ELF-1 (cell line): ENCODE measurements around the gene ULK3.
"Not testable (repeated sequence)": the region's sequence is repeated elsewhere in the genome, so short reads cannot be mapped to it uniquely, and the experiment has no call there.

ENCODE experiments used
- DNase-seq: peaks from one replicate; pipeline ENCODE4 v3.0.0-alpha.2; 2016; ENCODE audit warnings: low read depth, low spot score

Gene ULK3

DNA sequence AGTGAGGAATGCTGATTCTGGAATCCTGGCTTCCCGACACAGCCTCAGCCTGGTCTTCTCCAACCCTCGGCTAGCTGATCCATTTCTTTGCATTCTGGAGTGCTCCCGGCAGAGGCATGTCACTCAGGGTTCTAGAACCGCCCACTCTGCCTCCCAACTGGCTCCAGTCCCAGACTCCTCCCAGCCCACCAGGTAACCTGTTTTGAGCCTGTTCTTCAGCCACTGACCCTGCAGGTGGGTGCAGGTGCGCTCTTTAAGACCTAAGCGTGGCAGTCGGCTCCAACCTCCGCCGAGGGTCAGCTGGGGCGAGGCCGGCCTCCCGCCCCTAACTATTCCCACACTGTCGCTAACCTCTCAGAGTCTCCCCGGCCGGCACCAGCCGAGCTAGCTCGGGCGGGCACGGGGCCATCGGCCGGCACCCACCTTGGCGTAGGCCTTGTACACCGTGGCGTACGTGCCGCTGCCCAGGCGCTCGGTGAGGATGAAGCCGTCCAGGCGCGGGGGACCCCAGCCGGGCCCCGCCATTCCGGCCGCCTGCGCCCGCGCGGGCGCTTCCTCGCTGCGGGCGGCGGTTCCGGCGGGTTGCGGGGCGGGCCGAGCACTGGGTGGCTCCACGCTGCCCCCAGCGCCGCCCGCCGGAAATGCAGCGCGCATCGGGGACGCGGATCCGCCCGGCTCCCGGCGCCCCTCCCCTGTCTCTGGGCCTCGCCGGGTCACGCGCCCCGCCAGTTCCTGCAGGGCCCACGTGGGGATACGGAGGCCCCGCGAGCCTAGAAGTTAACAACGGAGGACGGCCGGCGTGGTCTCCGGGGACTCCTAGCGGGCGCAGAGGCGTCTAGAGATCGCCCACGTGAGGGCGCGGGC lies at the start of gene ULK3:
TSS of gene ULK3 (minus strand) at position 576 of the 864 bp plus-strand sequence. CDS start at position 525, 51 bp downstream.
- peak; percentile 95 for DNase-seq

GRCh38 chr15:74892313-74892712 lies 49.4 kb upstream of the ULK3 start:
- DNase-seq: no peak

DNA sequence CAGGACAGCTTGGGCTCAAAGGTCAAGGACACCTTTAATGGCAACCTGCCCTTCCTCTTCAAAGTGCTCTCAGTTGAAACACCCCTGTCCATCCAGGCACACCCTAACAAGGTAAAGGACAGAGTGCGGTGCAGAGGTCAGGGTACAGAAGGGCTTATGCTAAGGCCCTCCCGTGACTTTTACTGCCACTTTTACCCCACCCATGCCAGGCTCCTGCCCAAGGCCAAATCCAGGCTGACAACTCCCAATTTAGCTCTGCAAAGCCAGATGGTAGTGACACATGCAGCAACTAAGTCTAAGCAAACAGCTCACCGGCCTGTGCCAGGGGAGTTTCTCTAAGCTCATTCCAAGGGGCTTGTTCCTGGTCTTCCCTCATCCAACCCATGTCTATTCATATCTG lies 48.5 kb upstream of the ULK3 start:
- no peak for DNase-seq

- DNase-seq: no peak
Observed at GRCh38 chr15:74890665-74890960, 47.7 kb upstream of the ULK3 start.

DNA sequence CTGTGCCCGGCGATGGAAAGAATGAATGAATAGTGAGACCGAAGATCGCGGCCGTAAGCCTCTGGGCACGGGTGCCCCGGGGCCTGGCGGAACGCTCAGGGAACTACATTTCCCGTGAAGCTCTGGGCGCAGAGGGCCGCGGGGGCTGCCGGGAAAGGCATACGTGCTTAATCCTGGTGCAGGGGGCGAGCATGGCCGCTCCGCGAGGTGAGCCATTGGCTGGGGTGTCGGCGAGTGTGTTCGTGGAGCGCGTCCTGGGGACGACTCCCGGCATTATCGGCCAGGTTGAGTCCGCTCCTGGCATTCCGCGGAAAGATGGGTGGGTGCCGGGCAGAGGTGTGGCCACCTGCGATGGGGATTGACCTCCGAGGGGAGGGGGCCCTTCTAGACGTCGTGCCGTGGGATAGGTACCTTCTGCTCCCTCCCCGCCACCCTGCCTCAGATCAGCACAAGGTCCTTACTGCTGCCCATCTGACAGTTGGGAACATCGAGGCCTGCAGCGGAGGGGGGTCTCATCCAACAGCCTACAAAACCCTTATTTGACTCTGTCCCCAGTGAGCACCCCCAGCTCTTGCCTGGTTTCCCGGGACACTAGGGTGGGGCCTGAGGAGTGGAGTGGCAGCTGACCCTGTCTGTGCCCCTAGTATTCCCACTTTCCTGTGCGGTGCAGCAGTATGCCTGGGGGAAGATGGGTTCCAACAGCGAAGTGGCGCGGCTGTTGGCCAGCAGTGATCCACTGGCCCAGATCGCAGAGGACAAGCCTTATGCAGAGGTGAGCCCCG lies 47.1 kb upstream of the ULK3 start, which contains the start of gene MPI:
TSS of gene MPI (plus strand) at position 160 of the 782 bp plus-strand sequence. CDS start at position 192, 32 bp downstream.
- DNase-seq: peak; percentile 87

GRCh38 chr15:74889390-74889882 lies 46.5 kb upstream of the ULK3 start:
- DNase-seq: peak; percentile 66

GRCh38 chr15:74888716-74889115 lies 45.8 kb upstream of the ULK3 start:
- peak; percentile 50 for DNase-seq

DNA sequence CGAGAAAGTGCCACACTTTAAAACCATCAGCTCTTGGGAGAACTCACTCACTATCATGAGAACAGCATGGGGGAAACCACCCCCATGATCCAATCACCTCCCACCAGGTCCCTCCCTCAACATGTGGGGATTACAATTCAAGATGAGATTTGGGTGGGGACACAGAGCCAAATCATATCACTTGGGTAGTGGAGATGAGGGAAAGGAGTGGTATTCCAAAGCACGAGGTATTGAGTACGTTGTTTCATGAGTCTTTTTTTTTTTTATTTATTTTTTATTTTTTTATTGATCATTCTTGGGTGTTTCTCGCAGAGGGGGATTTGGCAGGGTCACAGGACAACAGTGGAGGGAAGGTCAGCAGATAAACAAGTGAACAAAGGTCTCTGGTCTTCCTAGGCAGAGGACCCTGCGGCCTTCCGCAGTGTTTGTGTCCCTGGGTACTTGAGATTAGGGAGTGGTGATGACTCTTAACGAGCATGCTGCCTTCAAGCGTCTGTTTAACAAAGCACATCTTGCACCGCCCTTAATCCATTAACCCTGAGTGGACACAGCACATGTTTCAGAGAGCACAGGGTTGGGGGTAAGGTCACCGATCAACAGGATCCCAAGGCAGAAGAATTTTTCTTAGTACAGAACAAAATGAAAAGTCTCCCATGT lies 44.7 kb upstream of the ULK3 start:
- not testable (repeated sequence) for DNase-seq

GRCh38 chr15:74885461-74885860 lies 42.5 kb upstream of the ULK3 start:
- no peak for DNase-seq

GRCh38 chr15:74884428-74885223 lies 41.7 kb upstream of the ULK3 start:
- DNase-seq: no peak

GRCh38 chr15:74882528-74882927 lies 39.6 kb upstream of the ULK3 start:
- no peak for DNase-seq

DNA sequence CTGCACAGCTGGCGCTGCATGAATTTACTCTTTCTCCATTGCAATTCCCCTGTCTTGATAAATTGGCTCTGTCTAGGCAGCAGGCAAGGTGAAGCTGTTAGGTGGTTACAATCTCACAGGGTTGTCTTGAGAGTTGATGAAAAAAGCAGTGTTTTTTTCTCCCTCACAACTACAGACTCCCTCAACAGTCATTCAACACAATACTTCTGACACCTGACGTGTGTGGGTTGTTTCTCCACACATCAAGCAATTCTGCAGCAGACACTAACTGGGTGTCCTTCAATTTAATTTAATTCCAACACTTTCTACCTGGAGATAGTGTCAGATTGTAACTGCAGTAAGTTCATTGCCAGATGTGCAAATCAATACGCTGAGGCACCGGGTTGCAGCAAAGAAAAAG lies 35.3 kb upstream of the ULK3 start:
- no peak for DNase-seq

DNA sequence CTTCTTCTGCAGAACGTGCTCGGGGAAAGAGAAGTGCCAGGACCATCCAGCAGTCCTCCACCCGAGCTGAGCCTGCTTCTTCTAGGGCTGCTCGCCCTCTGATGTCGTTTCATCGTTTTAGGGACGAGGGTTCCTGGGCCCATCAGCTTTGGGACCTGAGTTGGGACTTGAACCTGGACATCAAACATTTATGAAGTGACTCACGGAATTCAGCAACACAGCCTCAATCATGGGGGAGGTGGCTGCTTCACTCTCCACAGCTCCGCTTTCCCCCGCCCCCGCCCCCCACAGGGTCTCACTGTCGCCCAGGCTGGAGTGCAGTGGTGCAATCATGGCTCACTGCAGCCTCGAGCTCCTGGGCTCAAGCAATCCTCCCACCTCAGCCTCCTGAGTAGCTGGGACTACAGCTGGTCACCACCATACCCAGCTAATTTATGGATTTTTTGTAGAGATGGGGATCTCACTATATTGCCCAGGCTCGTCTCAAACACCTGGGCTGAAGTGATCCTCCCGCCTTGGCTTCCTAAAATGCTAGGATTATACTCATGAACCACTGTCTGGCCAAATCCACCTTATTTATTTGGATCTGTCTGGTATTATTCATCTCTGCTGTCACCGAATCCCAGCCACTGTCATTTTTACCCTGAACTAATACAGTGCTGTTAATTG lies 30.9 kb upstream of the ULK3 start:
- peak; percentile 71 for DNase-seq

DNA sequence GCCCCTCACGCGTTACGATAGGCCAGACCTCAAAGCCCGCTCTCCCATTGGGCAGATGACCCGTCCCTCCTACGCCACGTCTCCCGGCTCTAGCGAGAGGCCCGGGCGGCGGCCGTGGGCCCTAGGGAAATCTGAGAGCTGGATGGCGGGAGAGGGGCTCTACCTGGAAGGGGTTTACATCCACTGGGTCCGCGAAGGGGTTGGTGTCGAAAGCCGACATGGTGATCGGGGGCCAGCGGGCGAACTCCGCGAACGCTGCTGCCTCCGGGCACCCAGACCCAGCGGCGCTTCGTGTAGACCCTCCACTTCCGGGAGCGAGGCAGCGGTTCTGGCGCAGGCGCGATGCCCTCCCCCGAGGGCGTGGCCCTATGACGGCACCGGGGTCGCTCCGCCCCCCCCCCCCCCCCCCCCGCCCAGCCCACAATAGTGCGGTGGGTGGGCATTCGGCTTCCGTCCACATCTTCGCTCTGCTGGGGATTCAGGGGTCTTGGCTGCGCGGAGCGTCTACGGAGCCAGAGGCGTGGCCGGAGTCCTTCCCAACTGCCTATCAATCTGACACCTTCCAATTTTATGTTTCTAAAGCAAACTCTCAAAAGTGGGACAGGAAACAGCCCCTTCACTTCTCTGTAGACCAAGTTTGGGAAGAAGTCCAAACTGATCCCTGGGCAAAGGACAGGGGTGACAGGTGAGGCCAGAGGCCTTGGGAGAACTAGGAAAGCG lies 30.2 kb upstream of the ULK3 start, which contains the start of gene SCAMP2:
TSS of gene SCAMP2 (minus strand) at position 330 of the 720 bp plus-strand sequence. CDS start at position 220, 110 bp downstream.
- peak; percentile 97 for DNase-seq

- no peak for DNase-seq
Observed at GRCh38 chr15:74872702-74873035, 29.7 kb upstream of the ULK3 start.

DNA sequence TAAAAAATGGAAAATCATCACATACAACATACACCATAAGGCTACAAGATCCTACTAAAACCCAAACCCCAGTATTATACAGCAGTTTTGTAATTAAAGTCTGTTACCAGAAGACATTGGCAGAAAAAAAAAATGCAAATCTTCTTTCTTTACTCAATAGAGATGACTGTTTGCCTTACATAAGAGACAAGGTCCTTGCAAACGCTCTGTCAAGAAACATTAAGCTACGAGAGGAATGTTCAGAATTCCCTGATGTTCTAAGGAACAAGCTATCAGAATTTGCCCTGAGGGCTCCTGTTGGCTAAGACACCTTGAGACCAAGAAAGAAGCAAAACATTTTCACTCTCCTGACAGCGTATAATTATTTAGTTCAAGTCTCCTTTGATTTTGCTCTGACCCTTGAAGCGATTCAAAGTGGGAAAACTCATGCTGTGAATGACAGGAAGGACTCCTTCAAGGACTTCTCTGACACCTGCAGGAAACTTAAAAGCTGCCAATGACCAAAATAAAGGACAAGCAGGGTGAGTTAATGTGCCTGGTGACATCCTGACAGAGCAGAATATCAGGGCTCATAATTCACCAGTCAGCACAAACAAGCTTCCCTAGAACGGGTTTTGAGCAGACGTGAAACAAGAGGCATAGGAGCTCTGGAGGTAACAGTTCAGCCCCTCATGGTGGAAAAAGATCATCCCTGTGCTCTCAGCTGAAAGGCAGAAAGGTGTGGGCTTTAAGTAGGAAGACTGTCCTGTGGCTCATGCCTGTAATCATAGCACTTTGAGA lies 27.7 kb upstream of the ULK3 start:
- DNase-seq: peak; percentile 74

DNA sequence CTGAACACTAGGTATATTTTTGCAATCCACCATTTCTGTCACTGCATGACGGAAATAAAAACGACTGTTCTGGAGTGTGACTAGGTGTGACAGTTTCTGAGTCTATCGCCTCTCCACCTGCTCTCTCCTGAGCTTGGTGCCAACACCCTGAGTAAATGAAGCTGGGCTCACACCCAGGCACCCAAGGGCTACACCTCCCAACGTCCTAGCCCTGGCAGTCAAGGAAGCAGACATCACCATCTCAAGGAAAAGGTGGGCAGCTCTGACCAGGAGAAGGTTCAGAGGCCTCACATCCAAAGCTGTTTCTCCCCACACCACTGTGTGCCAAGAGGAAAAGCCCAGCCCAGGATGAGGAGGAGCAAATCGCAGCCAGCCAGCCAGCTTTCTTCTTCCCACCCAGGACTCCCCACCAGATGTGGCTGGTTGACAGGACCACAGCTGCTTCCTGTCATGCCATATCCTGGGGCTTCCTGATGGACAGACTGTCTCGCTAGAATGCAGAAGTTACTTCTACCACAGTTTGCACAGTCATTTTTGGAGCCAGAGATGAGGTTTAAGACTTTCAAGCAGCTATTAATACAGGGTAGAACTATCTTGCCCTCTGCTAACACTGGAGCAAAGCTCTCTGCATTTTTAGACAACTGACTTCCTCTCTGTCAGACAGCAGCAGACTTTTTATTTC lies 26.9 kb upstream of the ULK3 start:
- no peak for DNase-seq

DNA sequence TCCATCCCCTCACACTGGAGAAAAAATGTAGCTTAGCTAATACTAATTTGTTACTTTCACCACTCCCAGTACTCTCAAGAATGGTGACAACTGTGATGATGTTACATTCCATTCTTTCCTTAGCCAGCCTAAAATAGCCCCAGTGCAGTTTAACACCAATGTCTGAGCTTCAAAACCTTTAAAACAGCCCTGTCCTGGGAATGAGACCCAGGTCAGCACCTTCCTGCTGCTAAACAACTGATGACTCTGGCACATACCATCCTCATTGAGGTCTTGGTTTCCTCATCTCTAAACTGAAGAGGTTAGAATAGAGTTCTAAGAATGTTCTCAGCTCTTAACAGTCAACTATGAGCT lies 26.4 kb upstream of the ULK3 start:
- DNase-seq: no peak

DNA sequence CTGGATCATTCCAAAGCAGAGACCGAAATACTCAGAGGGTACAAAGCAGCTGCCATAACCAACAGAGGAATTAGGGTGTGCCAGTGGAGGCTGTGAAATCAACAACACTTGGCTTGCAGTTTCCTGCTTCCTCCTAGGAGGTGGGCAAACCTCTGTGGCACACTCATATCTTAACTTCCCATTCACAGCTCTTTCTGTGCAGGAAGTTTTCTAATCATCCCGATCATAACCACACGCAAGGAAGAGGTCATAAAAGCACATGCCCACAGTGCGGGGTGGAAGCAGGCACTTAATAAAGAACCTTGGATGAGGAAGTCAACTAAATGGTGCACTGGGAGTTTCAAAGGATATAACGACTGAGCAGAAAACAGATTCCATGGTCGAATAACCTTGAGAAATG lies 25.1 kb upstream of the ULK3 start:
- DNase-seq: no peak
